MM.1S (cell line): ENCODE measurements around the gene FANCL.
"Not testable (repeated sequence)": the region's sequence is repeated elsewhere in the genome, so short reads cannot be mapped to it uniquely, and the experiment has no call there.

Experiments used
- DNase-seq: peaks from one replicate; pipeline ENCODE4 v3.0.0-alpha.2; 2015
- H2AFZ ChIP-seq: fragments of 300-600 bp; sonication (generic); 2 replicates; pipeline ENCODE4 v1.6.0; 2016; ENCODE audit warnings: antibody characterized with exemption, low read length
- H3F3A ChIP-seq: fragments of 300-600 bp; sonication (generic); 2 replicates; pipeline ENCODE4 v1.6.1; 2016; ENCODE audit warnings: mild to moderate bottlenecking, antibody characterized with exemption, low read length, moderate library complexity, mixed read lengths; ENCODE audit not compliant: insufficient read depth
- H3K27ac ChIP-seq: fragments of 300-600 bp; sonication (generic); 2 replicates; pipeline ENCODE4 v1.5.1; 2016; ENCODE audit warnings: mild to moderate bottlenecking, low read length
- H3K27me3 ChIP-seq: fragments of 300-600 bp; sonication (generic); replicated peaks from 2 replicates; pipeline ENCODE4 v1.6.0; 2016; ENCODE audit warnings: low read length; ENCODE audit not compliant: insufficient read depth
- H3K36me3 ChIP-seq: fragments of 300-600 bp; sonication (generic); replicated peaks from 2 replicates; pipeline ENCODE4 v1.6.1; 2016; ENCODE audit warnings: mild to moderate bottlenecking, low read length, mixed read lengths; ENCODE audit not compliant: insufficient read depth
- H3K4me1 ChIP-seq: fragments of 300-600 bp; sonication (generic); 2 replicates; pipeline ENCODE4 v1.6.1; 2016; ENCODE audit warnings: low read length, mixed read lengths
- H3K4me2 ChIP-seq: fragments of 300-600 bp; sonication (generic); 2 replicates; pipeline ENCODE4 v1.6.0; 2016; ENCODE audit warnings: low read depth, low read length
- H3K4me3 ChIP-seq: fragments of 300-600 bp; sonication (generic); 2 replicates; pipeline ENCODE4 v1.5.1; 2016; ENCODE audit warnings: low read length, mixed read lengths
- H3K79me2 ChIP-seq: fragments of 300-600 bp; sonication (generic); 2 replicates; pipeline ENCODE4 v1.6.1; 2016; ENCODE audit warnings: mixed run types, low read length, mixed read lengths
- H3K9ac ChIP-seq: fragments of 300-600 bp; sonication (generic); 2 replicates; pipeline ENCODE4 v1.6.1; 2016; ENCODE audit warnings: low read length, mixed read lengths
- H3K9me2 ChIP-seq: fragments of 300-600 bp; sonication (generic); replicated peaks from 2 replicates; pipeline ENCODE4 v1.6.1; 2016; ENCODE audit warnings: mild to moderate bottlenecking, low read length, mixed read lengths; ENCODE audit not compliant: insufficient read depth
- H3K9me3 ChIP-seq: fragments of 300-600 bp; sonication (generic); replicated peaks from 2 replicates; pipeline ENCODE4 v1.6.1; 2016; ENCODE audit warnings: mild to moderate bottlenecking, low read length, mixed read lengths; ENCODE audit not compliant: insufficient read depth
- H4K20me1 ChIP-seq: fragments of 300-600 bp; sonication (generic); 2 replicates; pipeline ENCODE4 v1.6.1; 2016; ENCODE audit warnings: mild to moderate bottlenecking, low read length, moderate library complexity, mixed read lengths; ENCODE audit not compliant: insufficient read depth
- EZH2 ChIP-seq: fragments of 300-600 bp; sonication (generic); optimal IDR thresholded peaks from 2 replicates; pipeline ENCODE3; 2017; ENCODE audit warnings: low read depth, mild to moderate bottlenecking, antibody characterized with exemption, low read length, mixed read lengths
- EZH2phosphoT487 ChIP-seq: fragments of 300-600 bp; sonication (generic); IDR thresholded peaks from 2 replicates; pipeline ENCODE4 v1.6.1; 2018; ENCODE audit warnings: antibody characterized with exemption, low read length
- TF ChIP-seq, protein P1 (sequence below): fragments of 300-600 bp; sonication (generic); IDR thresholded peaks from 2 replicates; pipeline ENCODE4 v1.5.1; 2016; ENCODE audit warnings: antibody characterized with exemption, low read length, mixed read lengths

FANCL gene

GRCh38 chr2:58215429-58215828 lies 25.7 kb downstream of the FANCL start:
- TF ChIP-seq EZH2phosphoT487, result no peak
- no peak for TF ChIP-seq EZH2
- TF ChIP-seq, protein P1, sequence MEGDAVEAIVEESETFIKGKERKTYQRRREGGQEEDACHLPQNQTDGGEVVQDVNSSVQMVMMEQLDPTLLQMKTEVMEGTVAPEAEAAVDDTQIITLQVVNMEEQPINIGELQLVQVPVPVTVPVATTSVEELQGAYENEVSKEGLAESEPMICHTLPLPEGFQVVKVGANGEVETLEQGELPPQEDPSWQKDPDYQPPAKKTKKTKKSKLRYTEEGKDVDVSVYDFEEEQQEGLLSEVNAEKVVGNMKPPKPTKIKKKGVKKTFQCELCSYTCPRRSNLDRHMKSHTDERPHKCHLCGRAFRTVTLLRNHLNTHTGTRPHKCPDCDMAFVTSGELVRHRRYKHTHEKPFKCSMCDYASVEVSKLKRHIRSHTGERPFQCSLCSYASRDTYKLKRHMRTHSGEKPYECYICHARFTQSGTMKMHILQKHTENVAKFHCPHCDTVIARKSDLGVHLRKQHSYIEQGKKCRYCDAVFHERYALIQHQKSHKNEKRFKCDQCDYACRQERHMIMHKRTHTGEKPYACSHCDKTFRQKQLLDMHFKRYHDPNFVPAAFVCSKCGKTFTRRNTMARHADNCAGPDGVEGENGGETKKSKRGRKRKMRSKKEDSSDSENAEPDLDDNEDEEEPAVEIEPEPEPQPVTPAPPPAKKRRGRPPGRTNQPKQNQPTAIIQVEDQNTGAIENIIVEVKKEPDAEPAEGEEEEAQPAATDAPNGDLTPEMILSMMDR, result no peak
- Histone ChIP-seq H3F3A (no peaks in the 10 kb centered on the region), H4K20me1 (no peaks in the 10 kb centered on the region), H3K27me3 (no peaks in the 10 kb centered on the region), H3K79me2 (no peaks in the 10 kb centered on the region), H3K36me3 (no peaks in the 10 kb centered on the region), H3K4me3 (no peak overlapping the region), H3K9me3 (no peaks in the 10 kb centered on the region), H3K4me1 (no peaks in the 10 kb centered on the region), H3K9me2 (no peaks in the 10 kb centered on the region), H3K9ac (no peak overlapping the region), H3K4me2 (no peak overlapping the region), H3K27ac (no peak overlapping the region), H2AFZ (no peak overlapping the region)
- DNase-seq, result no peak

DNA sequence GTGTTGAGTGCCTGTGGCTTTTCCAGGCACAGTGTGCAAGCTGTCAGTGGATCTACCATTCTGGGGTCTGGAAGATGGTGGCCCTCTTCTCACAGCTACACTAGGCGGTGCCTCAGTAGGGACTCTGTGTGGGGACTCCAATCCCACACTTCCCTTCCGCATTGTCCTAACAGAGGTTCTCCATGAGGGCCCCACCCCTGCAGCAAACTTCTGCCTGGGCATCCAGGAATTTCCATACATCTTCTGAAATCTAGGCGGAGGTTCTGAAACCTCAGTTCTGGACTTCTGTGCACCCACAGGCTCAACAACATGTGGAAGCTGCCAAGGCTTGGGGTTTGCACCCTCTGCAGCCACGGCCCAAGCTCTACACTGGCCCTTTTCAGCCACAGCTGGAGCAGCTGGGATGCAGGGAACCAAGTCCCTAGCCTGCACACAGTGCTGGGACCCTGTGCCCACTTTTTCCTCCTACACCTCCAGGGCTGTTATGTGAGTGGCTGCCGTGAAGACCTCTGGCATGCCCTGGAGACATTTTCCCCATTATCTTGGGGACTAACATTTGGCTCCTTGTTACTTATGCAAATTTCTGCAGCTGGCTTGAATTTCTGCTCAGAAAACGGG lies 30.1 kb downstream of the FANCL start:
- H3K36me3 ChIP-seq, H3K4me2 ChIP-seq, H3K9ac ChIP-seq: not testable (repeated sequence)

GRCh38 chr2:58207189-58207588 lies 33.9 kb downstream of the FANCL start:
- no peaks in the 10 kb centered on the region for H3K4me1 ChIP-seq
- H3K4me2 ChIP-seq, result no peak overlapping the region
- H3K4me3 ChIP-seq, result no peak overlapping the region
- no peak overlapping the region for H3K27ac ChIP-seq
- H3K9ac ChIP-seq, result no peak overlapping the region
- no peaks in the 10 kb centered on the region for H3K9me2 ChIP-seq
- H3K9me3 ChIP-seq, result no peaks in the 10 kb centered on the region
- H2AFZ ChIP-seq, result no peak overlapping the region
- no peak for DNase-seq
- H3K79me2 ChIP-seq, result no peaks in the 10 kb centered on the region
- H4K20me1 ChIP-seq, result no peaks in the 10 kb centered on the region
- H3F3A ChIP-seq, result no peaks in the 10 kb centered on the region
- H3K36me3 ChIP-seq, result no peaks in the 10 kb centered on the region
- TF ChIP-seq EZH2 (no peak), EZH2phosphoT487 (no peak)
- TF ChIP-seq, protein P1, result no peak
- no peaks in the 10 kb centered on the region for H3K27me3 ChIP-seq

More for the DNA sequence above, 30.1 kb downstream of the FANCL start:
- H3K4me1 ChIP-seq, H4K20me1 ChIP-seq, H3K79me2 ChIP-seq, H3K27me3 ChIP-seq, H3K4me3 ChIP-seq, H3F3A ChIP-seq, H2AFZ ChIP-seq, H3K9me3 ChIP-seq, DNase-seq, H3K27ac ChIP-seq, H3K9me2 ChIP-seq: not testable (repeated sequence)

DNA sequence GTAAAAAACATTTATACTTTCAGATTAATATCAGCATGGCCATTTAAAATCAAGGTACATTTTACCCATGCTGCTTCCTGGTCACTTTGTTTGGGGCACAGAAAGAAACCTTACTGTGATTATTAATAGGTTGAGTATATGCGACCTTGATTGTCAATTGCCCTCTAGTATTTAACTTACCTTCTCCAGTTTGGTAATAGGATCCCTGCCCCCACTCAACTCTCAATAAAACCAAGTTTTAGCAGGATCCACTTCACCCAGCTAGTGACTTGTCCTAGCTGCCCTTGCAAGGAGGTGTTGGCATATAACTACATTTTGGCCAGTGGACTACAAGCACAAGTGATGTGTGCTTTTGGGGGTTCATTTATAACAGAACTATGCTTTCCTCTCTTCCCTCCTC lies 34.3 kb downstream of the FANCL start:
- H4K20me1 ChIP-seq, result no peaks in the 10 kb centered on the region
- H3K9me3 ChIP-seq, result no peaks in the 10 kb centered on the region
- H3F3A ChIP-seq, result no peaks in the 10 kb centered on the region
- no peak for TF ChIP-seq EZH2phosphoT487
- no peak for TF ChIP-seq EZH2
- TF ChIP-seq, protein P1, result no peak
- H3K4me2 ChIP-seq, result no peak overlapping the region
- no peak overlapping the region for H3K27ac ChIP-seq
- no peaks in the 10 kb centered on the region for H3K27me3 ChIP-seq
- H3K9ac ChIP-seq, result no peak overlapping the region
- H2AFZ ChIP-seq, result no peak overlapping the region
- no peaks in the 10 kb centered on the region for H3K9me2 ChIP-seq
- H3K4me1 ChIP-seq, result no peaks in the 10 kb centered on the region
- DNase-seq, result no peak
- H3K4me3 ChIP-seq, result no peak overlapping the region
- H3K79me2 ChIP-seq, result no peaks in the 10 kb centered on the region
- no peaks in the 10 kb centered on the region for H3K36me3 ChIP-seq
